ENCODE data around the gene PPARA.

DNA sequence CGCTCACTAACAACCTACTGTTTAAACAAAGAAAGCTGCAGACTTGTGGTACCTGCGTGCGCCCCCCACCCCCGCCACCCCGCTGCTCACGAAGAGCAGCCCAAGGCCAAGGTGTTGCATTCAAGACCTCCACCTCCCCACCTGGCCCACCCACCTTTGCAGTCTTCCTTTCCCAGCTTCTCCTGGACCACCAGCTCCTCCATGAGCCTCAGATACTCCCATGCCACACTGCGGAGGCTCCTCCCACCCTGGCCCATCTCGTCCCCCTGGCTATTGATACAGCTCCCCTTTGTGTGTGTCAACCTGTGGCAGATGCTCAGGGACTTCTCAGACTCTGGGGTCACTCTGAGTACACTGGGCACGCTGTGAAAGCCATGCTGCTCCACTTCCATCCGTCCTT lies 95.9 kb downstream of the PPARA start:
- no peak for TF ChIP-seq CTCF (IDR thresholded peaks at IDR 0.05)
- no peak for TF ChIP-seq POLR2A (IDR thresholded peaks at IDR 0.05)
